Fibroblast of villous mesenchyme (primary cell): ENCODE results near the gene KCNMA1. TPM values are rescaled to one million over a fixed set of nuclear protein-coding genes. Genes with fewer than 3 reads are reported as not detected.
A peak's percentile ranks its signal among the peaks of the same experiment; 100 is the strongest.

Source experiments
- DNase-seq: peaks from one replicate; pipeline ENCODE4 v3.0.0-alpha.2; 2010; ENCODE audit warnings: low read depth
- H3K4me3 ChIP-seq: 2 replicates; pipeline ENCODE4 v1.5.1; 2011; ENCODE audit warnings: low read depth, mild to moderate bottlenecking, low read length
- total RNA-seq: library from RNA; depleted of rRNA; stranded (reverse); fragments of >200 nt; gene quantifications from 2 replicates; pipeline ENCODE4 v1.2.3, GENCODE V29; 2012
- TF ChIP-seq, protein P1 (sequence below): IDR thresholded peaks from 2 replicates; pipeline ENCODE4 v1.5.1; 2012; ENCODE audit warnings: low read depth, mild to moderate bottlenecking, low read length; ENCODE audit not compliant: insufficient read depth

KCNMA1 gene
- total RNA-seq, 1 donor = 36.7 TPM

- DNase-seq = no peak
- H3K4me3 ChIP-seq = no peak overlapping the region
- TF ChIP-seq, protein P1, sequence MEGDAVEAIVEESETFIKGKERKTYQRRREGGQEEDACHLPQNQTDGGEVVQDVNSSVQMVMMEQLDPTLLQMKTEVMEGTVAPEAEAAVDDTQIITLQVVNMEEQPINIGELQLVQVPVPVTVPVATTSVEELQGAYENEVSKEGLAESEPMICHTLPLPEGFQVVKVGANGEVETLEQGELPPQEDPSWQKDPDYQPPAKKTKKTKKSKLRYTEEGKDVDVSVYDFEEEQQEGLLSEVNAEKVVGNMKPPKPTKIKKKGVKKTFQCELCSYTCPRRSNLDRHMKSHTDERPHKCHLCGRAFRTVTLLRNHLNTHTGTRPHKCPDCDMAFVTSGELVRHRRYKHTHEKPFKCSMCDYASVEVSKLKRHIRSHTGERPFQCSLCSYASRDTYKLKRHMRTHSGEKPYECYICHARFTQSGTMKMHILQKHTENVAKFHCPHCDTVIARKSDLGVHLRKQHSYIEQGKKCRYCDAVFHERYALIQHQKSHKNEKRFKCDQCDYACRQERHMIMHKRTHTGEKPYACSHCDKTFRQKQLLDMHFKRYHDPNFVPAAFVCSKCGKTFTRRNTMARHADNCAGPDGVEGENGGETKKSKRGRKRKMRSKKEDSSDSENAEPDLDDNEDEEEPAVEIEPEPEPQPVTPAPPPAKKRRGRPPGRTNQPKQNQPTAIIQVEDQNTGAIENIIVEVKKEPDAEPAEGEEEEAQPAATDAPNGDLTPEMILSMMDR = no peak
These were observed 666.7 kb downstream of the KCNMA1 start for GRCh38 chr10:76970711-76971519.

DNA sequence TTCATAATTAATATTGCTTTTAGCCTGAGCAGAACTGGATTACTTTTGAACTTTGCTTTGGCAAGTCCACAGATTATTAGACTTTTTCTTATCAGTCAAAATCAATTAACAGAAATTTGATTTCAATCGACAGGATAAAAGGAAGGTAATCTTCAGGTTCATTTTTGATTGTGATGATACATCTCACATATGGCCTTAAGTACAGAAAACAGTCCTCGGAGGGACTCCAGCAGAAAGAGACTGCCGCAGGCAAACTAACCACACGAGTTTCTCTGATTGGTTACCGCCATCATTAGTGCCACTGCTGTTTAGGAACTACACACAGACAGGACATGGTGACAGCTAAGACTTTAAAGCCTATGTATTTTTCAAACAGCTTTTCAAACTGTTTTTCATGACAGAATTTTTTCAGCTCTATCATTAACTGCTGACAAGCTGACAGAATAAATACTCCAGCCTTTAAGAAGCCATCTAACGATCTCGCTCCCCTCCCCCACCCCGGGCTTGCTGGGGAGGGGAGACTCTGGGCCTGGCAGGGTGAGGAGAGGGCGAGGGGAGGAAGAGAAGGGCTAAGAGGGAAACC lies 668.2 kb downstream of the KCNMA1 start:
- DNase-seq = no peak
- TF ChIP-seq, protein P1 = no peak
- H3K4me3 ChIP-seq = no peak overlapping the region

- TF ChIP-seq, protein P1 = no peak
- DNase-seq = no peak
- no peak overlapping the region for H3K4me3 ChIP-seq
These were observed 669.1 kb downstream of the KCNMA1 start for GRCh38 chr10:76968483-76968882.

GRCh38 chr10:76962851-76963250 lies 674.8 kb downstream of the KCNMA1 start:
- TF ChIP-seq, protein P1 = no peak
- peak; percentile 54 for DNase-seq
- no peak overlapping the region for H3K4me3 ChIP-seq

- TF ChIP-seq, protein P1 = no peak
- DNase-seq = no peak
- H3K4me3 ChIP-seq = no peak overlapping the region
These were observed 675.8 kb downstream of the KCNMA1 start for GRCh38 chr10:76961841-76962240.

GRCh38 chr10:76959111-76959510 lies 678.5 kb downstream of the KCNMA1 start:
- TF ChIP-seq, protein P1 = no peak
- H3K4me3 ChIP-seq = no peak overlapping the region
- no peak for DNase-seq

- TF ChIP-seq, protein P1 = no peak
- DNase-seq = no peak
- no peak overlapping the region for H3K4me3 ChIP-seq
These were observed 682.8 kb downstream of the KCNMA1 start for GRCh38 chr10:76954838-76955237.
